Skeletal muscle cell (primary cell): ENCODE results near the gene TNKS1BP1.

Experiments
- DNase-seq: peaks from one replicate; pipeline ENCODE4 v3.0.0-alpha.2; 2010; ENCODE audit warnings: low read depth
- H3K4me3 ChIP-seq: 2 replicates; pipeline ENCODE4 v1.5.1; 2011; ENCODE audit warnings: low read depth, mild to moderate bottlenecking, control low read depth, low read length, moderate library complexity

Gene TNKS1BP1

GRCh38 chr11:57274904-57275498 is 49.8 kb downstream of the TNKS1BP1 start:
- DNase-seq, result no peak
- H3K4me3 ChIP-seq, result no peak overlapping the region

GRCh38 chr11:57273448-57274058 is 51.2 kb downstream of the TNKS1BP1 start:
- H3K4me3 ChIP-seq, result no peak overlapping the region
- DNase-seq, result no peak

- no peak overlapping the region for H3K4me3 ChIP-seq
- no peak for DNase-seq
These were observed 55.2 kb downstream of the TNKS1BP1 start for GRCh38 chr11:57269571-57270021.

- no peak overlapping the region for H3K4me3 ChIP-seq
- DNase-seq, result no peak
These were observed 58.6 kb downstream of the TNKS1BP1 start for GRCh38 chr11:57266157-57266556.

GRCh38 chr11:57263351-57263750 is 61.4 kb downstream of the TNKS1BP1 start:
- no peak for DNase-seq
- no peak overlapping the region for H3K4me3 ChIP-seq

DNA sequence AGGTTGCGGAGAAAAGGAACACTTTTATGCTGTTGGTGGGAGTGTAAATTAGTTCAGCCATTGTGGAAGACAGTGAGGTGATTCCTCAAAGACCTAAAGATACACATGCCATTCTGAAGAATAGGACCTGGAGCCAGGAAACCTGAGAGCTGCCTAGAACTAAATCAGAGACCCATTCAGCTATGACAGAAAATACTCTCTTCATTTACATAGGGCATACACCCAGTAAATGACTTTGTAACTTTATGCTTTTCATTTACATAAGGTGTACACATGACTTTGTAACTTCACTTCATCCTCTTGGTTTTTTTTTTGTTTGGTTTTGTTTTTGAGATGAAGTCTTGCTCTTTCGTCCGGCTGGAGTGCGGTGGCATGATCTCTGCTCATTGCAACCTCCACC is 62.6 kb downstream of the TNKS1BP1 start:
- no peak for DNase-seq
- H3K4me3 ChIP-seq, result no peak overlapping the region

DNA sequence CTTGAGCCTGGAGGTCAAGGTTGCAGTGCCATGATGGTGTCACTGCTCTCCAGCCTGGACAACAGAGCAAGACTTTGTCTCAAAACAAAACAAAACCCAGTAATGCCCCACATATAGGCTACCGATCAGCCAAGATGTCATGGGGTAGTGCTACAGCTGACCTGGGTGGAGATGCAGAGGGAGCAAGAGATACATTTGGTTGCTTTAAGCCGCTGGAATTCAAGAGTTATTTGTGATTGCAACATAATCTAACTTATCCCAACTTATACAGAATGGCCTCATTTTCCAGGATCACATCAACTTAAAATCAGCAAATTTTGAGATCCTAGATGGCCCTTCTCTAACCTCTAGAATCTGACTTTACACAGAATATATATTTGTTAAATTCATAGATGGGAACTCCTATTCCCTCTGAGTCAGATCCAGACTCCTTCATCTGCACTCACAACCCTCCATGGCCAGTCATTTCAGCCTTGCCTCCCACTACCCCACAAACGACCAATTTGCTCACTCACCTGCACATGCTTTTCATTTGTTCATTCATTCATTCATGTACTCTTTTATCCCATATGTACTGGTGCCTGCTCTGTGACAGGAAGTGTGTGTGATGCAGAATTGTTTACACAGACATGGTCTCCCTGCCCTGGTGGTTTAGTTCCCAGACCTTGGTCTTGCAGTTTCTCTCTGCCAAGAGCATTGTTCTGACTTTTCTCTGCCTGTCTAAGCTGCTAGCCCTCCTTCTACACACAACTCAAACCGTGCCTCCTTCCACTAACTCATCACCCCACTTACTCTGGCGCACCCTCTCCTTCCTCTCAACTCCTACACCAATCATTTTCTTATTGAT is 63.6 kb downstream of the TNKS1BP1 start:
- no peak for DNase-seq
- H3K4me3 ChIP-seq, result no peak overlapping the region

DNA sequence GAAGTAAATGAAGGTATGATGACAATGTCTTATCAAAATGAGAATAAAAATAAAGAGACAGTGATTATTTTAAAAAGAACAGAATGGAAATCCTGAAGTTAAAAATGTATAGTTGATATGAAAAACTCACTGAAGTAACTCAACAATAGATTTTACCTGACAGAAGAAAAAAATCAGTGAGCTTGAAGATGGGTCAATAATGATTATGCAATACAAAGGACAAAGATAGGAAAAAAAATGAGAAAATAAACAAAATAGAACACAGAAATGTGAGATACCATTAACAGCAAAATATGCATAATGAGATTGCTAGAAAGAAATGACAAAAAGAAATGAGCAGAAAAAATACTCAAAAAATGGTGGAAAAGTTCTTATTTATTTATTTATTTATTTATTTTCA is 68.6 kb downstream of the TNKS1BP1 start:
- H3K4me3 ChIP-seq, result no peak overlapping the region
- DNase-seq, result no peak

DNA sequence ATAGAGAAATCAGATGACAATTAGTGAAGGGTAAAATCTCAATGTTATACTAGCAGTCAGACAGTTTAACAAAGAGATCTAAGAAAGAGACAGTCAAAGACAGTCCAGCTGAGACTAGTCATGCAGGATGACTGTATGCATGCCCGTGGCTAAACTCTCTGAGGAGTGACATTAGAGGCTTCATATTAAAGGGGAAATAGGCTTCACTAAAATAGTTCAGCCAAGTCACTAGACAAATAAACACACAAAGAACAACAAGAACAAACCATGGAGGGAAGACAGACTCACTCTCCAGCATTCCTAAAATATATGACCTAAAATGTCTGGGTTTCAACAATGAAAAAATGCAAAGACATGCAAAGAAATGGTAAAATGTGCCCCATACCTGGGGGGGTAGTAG is 69.1 kb downstream of the TNKS1BP1 start:
- DNase-seq, result no peak
- no peak overlapping the region for H3K4me3 ChIP-seq

DNA sequence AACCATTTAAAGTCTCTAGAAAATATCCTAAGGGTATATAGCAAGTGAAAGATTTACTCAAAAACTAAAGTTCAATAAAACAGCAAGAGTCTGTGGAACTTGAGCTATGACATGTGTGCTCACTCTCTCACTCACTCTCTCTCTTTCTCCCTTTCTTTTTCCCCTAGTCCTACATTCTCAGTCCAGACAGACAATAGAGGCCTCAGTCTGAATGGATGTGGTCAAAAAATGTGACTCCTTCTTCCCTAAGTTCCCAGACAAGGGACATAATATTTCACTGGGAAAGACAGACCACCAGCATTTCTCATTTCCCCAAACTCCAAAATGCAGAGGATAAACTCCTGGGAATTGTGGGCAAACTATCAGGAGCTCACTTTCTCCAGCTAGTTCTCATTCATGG is 70.1 kb downstream of the TNKS1BP1 start:
- no peak for DNase-seq
- H3K4me3 ChIP-seq, result no peak overlapping the region

GRCh38 chr11:57251491-57252104 is 73.2 kb downstream of the TNKS1BP1 start:
- no peak for DNase-seq

GRCh38 chr11:57251037-57251436 is 73.7 kb downstream of the TNKS1BP1 start:
- no peak for DNase-seq

More at GRCh38 chr11:57251491-57252104, 73.2 kb downstream of the TNKS1BP1 start:
- no peak overlapping the region for H3K4me3 ChIP-seq

More at GRCh38 chr11:57251037-57251436, 73.7 kb downstream of the TNKS1BP1 start:
- H3K4me3 ChIP-seq, result no peak overlapping the region
